Activated CD8-positive, alpha-beta memory T cell treated with anti-CD3 and anti-CD28 coated beads, Interleukin-2, amount 50 U/mL, for 4 hours (primary cell): Measurements from ENCODE around the gene HACD3.
"Not testable (repeated sequence)": the region's sequence is repeated elsewhere in the genome, so short reads cannot be mapped to it uniquely, and the experiment has no call there.

Experiments
- DNase-seq: peaks from one replicate; pipeline ENCODE4 v3.0.0-alpha.2; 2020

The HACD3 gene, protein sequence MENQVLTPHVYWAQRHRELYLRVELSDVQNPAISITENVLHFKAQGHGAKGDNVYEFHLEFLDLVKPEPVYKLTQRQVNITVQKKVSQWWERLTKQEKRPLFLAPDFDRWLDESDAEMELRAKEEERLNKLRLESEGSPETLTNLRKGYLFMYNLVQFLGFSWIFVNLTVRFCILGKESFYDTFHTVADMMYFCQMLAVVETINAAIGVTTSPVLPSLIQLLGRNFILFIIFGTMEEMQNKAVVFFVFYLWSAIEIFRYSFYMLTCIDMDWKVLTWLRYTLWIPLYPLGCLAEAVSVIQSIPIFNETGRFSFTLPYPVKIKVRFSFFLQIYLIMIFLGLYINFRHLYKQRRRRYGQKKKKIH

DNA sequence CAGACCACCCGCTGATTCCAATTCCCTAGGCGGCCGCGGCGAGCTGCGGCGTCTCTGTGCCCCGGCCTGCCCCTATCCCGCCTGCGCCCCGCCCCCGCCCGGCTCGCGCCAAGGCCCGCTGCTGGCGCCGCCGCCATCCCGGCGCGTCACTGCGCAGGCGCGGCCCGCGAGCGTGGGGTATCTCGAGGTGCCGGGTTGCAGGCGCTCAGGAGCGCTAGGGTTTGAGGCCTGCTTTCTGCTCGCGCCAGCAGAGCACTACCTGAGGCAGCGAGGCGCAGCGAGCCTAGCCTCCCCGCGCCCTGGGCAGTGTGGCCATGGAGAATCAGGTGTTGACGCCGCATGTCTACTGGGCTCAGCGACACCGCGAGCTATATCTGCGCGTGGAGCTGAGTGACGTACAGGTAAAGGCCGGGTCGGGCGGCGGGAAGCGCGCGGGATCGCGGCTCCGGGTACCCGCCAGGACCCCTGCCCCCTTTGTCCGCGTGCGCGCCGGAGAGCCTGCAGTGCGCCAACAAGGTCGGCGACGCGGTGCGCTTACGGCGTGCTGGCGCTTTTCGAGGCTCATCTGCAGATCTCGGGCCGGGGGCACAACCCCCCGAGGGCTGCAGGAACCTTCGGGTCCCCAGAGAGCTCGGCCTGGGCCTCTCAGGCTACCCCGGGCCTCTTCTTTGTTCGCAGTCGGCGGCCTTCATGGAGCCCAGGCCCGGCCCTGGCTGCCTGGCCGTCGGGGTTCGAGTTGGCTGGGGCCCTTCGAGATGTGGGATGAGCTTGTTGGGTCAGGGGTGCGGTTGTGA is at the start of gene HACD3:
HACD3 (plus strand) TSS at position 146 of the 794 bp plus-strand sequence; CDS start at position 315, 169 bp downstream.
- DNase-seq: peak; percentile 93

DNA sequence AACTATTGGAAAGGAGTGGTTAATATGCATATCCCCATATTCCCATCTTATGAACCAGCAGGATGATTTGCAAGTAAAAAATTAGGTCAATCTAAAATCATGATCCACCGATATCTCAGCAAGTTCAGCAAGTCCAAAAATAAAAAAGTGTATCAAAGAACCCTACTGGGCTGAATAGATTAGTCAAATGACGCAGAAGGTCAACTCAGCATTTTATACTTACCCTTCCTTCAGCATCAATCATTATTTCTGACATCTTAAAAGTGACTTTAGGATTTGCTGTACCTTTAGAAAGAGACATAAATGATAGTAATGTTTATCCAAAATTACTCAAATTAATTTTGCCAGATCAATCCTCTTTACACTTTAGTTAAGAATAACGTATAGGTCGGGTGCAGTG is 45.4 kb upstream of the HACD3 start:
- DNase-seq: no peak

DNA sequence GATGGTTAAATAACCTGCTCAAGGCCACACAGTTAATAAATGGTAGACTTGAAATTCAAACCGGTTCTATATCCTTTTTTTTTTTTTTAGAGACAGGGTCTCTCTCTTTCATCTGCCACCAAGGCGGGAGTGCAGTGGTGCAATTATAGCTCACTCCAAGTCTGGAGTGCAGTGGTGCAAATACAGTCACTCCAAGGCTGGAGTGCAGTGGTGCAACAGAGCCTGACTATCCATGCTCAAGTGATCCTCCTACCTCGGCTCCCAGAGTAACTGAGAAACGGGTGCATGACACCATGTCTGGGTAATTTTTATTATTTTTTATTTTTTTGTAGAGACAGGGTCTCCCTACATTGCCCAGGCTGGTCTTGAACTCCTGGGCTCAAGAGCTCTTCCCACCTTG is 36.2 kb upstream of the HACD3 start:
- no peak for DNase-seq

DNA sequence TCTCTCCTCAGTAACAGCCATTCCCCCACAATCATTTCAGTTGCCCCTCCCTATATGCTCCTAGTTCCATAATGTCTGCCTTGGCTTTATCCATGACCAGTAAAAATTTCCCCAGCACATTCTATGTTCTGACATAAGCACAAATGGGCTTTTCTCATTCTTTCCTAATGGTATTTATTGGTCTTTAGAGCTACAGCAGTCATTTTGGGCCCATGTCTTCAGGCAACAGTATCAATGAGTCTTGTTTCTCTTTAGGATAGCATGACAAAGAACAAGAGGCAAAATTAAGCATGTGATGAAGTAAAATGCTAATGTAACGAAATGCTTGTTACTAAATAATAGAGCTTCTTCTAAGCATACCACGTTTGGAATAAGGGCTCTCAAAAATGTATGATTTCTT is 20.9 kb upstream of the HACD3 start:
- no peak for DNase-seq

DNA sequence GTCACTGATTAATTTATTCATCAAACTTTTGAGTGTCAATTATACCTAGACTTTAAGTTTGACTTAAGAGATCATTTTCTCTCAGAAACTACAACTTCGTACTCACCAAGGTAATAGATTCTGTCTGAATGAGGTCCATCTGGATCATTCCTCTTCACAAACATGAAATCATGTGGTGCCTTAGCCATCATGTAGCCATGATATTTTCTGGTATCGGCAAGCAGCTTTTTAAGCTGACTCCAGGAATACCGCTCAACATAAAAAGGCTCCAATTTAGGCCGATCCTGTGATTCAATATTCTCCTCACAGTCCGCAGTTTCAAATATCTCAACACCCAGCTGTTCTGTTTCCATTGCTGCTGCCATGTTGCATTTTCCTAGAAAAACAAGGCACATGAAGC is 18.1 kb upstream of the HACD3 start:
- DNase-seq: no peak

DNA sequence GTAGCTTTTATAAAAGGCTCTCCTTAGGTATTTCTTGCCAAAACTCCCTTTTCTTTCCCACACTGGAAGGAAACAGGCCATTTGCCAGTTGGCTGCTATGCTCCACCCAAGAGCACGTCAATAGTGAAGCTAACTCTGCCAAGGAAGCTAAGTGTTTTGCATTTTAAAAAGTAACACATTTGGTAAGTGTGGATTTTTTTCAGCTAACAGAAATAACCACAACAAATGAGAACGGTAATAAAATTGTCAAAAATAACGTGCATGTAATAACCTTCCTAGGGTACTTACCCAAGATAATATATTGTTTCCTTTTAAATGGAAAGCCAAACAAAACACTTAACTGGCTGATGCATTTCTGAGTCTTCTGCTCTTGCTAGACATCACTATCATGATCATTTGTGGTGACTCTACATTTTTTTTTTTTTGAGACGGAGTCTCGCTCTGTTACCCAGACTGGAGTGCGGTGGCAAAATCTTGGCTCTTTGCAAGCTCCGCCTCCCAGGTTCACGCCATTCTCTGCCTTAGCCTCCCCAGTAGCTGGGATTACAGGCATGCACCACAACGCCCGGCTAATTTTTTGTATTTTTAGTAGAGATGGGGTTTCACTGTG is 17.4 kb upstream of the HACD3 start:
- no peak for DNase-seq

DNA sequence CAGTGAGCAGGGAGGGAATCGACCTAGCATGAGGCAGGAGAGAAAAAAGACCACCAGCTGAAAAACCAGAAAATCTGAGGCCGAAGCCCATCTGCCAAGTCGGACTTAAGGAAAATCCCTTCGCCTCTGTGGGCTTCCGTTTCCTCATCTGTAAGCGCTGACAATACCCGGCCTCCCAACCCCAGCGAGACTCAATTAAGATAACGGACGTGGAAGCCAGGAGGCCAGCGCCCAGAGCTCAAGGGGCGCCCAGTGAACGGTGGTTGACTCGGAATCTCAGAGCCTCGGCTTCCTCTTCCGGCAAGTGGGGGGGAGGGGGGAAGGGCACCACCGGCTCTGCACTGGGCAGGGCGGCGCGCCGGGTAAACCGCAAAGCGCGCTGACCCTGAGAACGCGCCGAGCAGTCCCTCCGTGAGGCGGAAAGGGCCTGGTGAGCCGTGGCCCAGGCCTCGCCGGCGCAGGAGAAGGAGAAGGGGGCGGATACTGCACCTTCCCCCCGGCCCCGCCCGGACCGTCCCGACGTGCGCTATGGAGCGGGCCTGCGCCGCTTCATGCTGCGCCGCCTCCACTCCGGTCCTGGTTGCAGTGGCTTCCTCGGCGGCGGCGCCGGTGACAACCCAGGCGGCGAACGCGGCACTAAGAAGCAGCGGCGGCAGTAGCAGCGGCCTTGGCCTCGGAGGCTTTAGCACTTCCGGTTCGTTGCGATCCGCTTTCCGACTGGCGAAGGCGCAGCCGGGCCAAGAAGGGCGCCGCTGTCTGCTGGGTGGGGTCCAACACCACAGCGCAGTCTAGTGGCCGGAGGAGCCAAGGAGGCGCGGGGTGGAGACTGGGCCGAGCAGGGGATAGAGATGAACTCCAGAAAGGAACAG is 13.0 kb upstream of the HACD3 start, which contains the start of gene DPP8:
DPP8 (minus strand) TSS at position 693 of the 869 bp plus-strand sequence. CDS start 5,136 bp downstream, outside the sequence.
- DNase-seq: peak; percentile 94

DNA sequence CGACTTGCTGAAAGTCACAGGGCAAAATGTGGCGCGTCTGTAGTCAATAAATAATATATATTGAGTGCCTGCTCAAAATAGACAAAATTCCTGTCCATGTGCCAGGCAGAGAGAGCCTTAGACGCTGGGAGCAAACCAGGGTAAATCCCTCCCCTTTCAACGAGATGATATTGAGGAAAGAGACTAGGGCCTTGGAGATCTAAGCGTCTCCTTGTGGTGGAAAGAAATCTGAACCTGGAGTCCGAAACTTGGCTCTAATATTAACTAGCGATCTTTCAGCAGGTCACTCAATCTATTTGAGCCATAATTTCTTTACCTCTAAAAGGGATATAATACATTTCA is 12.4 kb upstream of the HACD3 start:
- no peak for DNase-seq

DNA sequence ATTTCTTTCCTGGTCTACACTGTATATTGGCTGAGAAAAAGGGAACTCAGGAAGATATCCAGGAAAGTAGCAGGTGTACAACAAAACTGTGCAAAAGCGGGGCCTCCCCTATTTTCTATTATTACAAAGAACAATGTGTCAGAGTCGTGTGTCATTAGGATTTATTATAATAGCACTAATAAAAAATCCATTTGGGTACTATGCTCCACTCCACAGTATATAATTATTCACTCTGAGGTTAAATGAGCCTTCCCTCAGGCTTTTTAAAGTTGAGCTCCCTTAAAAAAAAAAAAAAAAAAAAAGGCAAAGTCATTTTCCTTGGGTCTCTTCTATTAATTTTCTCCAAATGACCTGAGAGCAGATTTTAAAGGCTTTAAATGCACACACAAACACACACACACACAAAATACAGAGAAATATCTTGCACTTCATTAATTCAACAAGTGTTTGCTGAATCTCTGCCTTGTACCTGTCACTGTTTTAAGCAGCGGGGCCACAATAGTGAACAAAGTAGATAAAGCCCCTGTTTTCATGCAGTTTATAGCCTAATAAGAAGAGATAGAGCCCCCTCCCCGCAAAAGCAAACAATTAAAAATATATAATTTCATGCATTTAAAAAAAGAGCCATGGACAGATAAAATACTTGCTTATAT is 11.5 kb upstream of the HACD3 start:
- no peak for DNase-seq

DNA sequence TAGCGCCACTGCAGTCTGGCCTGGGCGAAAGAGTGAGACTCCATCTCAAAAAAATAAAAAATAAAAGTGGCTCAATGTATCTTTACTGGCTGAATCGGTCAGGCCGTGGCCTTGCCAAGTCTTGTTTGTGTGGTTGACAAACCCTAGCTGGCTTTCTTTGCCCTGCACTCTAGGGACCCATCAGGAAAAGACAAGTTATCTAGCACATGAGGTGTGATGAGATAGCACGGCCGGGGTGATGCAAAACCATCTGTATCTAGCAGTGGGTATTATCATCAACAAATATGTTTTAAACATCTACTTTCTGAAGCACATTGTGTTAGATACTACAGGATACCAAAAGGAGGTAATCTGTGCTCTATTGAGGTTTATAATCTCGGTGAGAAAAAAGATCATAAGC is 8.9 kb upstream of the HACD3 start:
- no peak for DNase-seq

DNA sequence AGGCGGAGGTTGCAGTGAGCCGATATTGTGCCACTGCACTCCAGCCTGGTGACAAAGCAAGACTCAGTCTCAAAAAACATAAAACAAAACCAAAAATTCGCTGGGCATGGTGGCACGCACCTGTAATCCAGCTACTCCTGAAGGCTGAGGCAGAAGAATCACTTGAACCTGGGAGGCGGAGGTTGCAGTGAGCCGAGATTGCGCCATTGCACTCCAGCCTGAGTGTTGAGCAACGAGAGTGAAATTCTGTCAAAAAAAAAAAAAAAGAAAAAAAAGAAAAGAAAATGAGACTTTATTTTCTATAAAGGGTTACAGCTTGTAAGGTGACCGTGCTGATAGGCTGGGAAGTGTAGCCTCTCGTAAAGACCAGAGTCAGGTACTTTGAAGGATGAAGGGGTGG is 6.0 kb upstream of the HACD3 start:
- no peak for DNase-seq

DNA sequence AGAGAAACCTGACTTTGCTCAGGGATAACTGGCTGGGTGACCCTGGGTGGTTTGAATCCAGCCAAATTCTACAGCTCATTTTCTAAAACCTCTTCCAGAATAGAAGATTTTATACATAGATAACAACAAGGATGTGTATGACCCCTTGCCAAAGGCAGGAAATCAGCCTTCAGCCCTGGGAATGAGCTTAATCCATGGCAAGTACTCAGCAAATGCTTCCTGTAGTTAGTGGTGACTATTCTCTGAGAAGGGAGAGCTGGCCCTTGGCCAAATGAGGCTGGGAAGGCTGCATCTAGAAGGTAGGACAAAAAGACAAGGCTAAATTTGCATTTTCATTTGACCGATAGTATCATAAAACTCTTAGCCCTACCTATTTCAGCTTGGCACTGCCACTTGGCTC is 4.6 kb upstream of the HACD3 start:
- no peak for DNase-seq

DNA sequence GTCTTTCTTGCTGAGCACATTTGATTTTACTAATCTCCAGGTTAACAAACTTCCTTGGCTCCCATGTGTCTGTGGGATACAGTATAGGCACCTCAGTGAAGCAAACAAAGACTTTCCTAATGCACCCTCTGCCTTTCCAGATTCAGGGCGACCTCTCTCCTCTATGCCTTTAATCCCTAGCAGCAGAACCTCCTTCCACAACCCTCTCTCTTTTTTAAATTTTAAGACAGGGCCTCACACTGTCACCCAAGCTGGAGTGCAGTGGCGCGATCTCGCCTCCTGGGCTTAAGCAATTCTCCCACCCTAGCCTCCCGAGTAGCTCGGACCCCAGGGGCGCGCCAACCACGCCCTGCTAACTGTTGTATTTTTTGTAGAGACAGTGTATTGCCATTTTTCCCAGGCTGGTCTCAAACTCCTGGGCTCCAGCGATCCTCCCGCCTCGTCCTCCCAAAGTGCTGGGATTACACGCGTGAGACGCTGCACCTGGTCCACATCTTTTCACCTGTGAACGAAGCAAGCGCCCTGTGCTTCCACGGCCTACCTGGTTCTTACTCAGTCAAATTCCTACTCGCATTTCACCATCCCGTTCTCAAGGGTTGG is 1.7 kb upstream of the HACD3 start:
- DNase-seq: no peak

DNA sequence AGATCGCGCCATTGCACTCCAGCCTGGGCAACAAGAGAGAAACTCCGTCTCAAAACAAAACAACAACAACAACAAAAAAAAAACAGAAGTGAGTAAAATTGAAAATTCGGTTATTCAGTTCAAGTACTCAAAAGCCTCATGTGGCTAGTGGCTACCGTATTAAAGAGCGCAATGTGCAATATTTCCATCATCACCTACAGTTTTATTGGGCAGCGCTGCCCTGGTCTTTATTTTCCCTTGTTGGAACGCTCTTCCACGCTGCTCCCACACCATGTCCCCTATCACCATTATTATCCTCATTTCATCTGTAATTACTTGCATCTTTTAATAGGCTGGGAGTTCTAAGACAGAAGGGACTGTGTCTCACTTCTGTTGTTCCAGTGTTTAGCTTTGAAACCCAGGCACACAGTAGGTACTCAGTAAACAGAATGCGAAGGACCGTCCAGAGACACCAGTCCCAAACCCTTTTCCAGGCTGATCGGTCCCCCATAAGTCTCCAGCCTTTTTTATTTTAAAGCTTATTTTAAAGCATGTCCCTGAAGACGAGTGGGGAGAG is 423 bp upstream of the HACD3 start:
- no peak for DNase-seq

DNA sequence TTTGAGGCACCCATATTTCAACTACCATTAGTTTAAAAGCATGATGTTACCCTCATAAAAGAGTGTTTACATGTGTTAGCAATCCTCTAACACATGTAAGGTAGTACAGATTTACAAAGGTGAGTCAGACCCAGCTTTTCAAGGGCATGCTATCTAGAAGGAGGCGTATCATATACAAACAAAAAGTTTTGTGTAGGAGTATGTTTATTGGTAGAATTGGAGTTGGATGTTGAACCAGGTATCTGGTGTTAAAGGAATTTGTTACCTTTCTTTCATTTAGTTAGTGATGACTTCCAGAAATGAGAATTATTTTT is 2.4 kb downstream of the HACD3 start:
- DNase-seq: no peak

DNA sequence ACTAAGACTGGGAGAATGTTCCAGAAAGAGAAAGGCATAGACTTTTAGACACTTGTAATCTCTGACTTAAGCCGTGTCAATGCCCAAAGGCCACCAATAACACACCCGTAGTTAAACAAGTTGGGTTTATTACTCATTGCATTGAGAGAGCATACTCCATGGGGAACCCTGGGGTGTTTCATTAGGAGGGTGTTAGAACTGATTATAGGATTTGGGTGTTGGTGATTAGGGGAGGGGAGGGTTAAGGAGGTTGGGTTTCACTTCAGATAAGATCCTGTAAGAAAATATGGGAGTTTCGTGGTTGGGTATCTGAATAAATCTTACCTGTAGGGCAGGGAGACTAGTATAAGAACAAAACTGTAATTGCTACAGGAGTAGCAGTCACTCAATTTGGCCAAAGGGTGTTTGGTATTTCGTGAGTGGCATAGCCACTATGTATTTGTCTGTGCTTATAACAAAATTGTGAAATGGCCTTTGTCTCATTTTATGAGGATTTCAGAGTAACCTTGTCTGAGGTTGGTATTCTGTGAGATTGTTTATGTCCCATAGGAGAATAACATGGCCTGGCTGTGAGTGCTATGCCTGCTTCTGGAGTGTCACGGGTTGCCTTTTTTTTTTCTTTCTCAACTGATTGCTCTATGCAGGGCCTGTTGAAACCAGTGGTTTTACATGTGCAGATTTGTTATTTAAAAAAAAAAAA is 2.9 kb downstream of the HACD3 start:
- no peak for DNase-seq

DNA sequence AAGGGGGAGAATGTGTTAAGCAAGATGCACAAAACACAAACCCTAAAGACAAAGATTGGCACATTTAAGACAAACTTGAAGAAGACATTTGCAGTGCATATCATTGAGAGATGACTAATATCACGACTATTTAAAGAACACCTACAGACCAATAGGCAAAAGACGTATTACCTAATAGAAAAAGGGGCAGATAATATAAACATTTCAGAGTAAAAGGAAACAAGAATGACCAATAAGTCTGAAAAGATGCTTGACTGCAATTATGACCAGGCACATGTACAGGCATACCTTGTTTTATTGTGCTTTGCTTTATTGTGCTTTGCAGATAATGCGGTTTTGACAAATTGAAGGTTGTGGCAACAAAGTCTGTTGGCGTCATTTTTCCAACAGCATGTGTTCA is 4.9 kb downstream of the HACD3 start:
- no peak for DNase-seq

DNA sequence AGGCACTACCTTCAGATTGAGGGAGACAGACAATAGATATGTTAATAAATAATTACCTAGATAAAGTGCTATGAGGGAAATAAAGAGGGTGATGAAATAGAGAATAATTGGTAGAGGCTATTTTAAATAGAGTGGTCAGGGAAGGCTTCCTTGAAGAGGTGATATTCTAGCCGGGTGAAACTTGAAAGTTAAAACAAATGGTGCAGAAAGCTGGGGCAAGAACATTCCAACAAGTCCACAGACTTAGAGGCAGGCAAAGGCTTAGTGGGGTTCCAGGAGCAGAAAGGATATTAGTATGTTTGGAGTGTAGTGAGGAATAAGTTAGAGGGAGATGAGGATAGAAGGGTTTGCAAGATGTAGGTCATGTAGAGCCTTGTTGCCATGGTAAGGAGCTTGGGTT is 10.1 kb downstream of the HACD3 start:
- no peak for DNase-seq

DNA sequence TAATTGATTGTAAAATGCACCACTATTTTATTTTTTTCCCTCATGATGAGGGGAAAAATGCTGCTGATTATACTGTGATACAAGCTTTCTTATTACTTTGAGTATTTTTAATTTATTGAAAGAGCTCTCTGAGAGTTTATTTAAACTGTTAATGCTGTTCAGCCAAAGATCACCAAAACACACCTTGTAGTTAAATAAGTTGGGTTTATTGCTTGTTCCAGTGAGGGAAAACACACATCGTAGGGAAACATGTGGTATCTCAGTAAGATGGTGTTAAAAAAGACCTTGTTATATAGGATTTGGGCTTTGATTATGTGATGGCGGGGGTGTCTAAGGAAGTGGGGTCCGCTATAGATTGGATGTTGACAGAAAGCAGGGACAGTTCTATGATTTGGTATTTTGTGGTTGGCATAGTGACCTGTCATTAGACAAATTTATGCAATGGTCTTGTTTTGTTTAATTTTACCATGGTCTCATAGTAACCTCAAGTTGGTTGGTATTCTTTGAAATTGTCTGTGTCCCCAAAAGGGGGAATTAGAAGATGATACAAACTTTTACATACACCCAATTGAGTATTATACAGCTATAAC is 11.1 kb downstream of the HACD3 start:
- DNase-seq: no peak

DNA sequence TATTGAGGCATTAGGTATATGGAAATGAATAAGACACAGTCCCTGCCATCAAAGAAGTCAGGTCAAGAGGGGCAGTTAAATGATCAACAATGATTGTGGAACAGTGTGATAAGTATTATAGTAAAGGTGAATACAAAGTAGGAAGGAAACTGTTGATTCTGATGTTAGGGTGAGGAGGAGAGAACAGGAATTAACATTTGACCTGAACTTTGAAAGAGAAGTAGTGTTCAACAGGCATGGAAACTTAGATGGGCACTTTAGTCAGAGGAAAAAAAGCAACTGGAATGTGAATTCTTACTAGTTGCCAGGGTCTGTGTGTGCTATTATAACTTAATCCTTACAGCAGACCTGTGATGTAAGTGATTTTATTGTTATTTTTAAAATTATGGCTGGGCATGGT is 17.6 kb downstream of the HACD3 start:
- DNase-seq: no peak

DNA sequence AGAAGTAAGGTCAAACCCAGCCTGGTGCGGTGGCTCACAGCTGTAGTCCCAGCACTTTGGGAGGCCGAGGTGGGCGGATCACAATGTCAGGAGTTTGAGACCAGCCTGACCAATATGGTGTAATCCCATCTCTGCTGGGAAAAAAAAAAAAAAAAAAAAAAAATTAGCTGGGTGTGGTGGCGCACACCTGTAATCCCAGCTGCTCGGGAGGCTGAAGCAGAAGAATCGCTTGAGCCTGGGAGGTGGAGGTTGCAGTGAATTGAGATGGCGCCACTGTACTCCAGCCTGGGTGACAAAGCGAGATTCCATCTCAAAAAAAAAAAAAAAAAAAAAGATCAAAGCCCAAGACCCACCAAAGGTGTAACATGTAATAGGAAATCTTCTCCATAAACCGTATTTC is 19.0 kb downstream of the HACD3 start:
- not testable (repeated sequence) for DNase-seq
